HG02885 (cell line): ENCODE results near the gene CLDN18.
A peak's percentile ranks its signal among the peaks of the same experiment; 100 is the strongest.

Experiments used
- ATAC-seq: cut with Tn5 transposase; IDR thresholded peaks from one replicate; pipeline ENCODE4 v1.9.1; 2021; ENCODE audit warnings: mild to moderate bottlenecking; ENCODE audit not compliant: unreplicated experiment, poor library complexity

The CLDN18 gene

DNA sequence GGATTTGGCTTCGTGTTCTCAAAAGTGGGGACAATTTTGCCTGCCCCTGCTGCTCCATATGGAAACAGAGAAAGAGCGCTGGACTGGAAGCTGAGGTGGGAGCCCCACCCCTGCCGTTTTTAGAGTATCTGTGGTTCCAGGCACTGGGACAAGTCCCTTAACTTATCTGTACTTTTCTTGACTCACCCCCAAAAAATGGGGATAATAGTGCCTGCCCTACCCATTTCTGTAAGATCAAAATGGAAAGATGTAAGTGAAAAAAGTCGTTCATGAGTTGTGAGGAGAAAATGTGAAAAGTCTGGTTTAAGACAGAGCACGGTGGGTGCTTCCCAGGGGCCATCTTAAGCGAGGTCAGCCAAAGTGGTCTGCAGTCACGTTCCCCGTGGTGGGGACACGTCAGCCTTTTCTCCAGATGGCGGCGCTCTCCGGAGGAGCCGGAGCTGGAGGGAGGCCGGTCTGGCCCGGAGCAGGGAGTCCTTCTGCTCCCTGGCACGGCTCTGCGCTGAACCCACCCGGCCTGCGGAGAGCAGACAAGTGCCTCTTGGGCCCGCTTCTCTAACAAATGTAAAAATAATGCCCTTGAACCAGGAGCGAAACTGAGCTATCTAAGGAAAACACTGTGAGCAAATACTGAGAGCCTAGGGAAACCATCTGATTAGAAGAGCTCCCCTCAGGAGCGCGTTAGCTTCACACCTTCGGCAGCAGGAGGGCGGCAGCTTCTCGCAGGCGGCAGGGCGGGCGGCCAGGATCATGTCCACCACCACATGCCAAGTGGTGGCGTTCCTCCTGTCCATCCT lies at the start of gene CLDN18:
CLDN18 (plus strand) TSS at position 690 of the 797 bp plus-strand sequence; CDS start at position 751, 61 bp downstream.
- ATAC-seq: no peak

DNA sequence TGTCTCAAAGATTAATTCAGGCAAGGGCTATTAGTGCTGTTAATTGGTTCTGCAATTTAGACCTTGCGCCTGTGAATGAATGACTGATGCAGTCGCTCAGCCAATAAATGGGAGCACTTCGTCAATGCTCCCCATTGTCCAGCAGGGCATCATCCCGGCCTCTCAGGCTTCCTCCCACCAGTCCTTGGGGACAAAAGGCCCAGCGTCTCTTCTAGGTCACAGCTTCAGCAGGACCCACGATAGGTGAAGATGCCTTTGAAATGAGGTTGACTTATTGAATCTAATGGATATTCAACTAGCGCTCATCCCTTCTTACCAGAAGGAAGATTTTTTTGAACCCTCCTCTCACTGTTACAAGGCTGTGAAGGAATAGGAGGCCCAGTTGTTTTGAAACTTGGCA lies 47.7 kb upstream of the CLDN18 start:
- ATAC-seq: no peak

- no peak for ATAC-seq
Observed at GRCh38 chr3:137963463-137963862, 46.5 kb upstream of the CLDN18 start.

DNA sequence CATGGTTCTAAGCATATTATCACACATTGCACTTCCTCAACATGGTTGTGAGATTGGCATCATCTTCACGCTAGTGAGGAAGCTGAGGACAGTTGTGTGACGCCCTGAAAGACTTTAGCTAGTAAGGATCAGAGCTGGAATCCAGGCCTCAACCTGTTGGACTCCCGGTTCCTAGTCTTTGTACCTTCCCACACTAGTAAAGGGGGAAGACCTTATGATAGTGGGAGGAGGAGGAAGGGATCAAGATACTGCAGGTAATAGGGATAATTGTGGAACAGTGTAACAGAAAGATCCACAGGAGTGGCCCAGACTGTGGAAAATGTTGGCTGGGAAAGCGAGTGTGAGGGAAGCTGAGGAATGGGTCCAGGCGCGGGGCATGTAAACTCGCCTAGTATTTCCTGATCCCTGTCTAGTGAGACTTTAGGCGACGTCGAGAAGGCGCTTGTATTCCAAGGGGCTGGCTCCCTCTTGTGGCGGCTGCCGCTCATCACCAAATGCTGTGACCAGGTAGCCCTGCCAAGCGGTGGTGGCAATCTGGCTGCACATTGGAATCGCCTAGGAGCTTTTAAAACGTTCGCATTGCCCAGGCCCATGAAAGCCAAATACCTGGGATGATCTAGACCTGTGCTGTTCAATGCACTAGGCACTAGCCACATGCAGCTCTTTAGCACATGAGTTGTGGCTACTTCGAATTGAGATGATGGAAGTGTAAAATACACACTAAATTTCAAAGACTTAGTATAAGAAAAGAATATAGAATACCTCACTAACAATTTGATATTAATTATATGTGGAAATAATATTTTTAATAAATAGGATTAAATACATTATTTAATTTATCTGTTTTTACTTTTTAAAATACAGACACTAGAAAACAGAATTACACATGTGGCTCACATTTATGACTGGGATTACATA lies 38.8 kb upstream of the CLDN18 start:
- peak; percentile 95 for ATAC-seq

DNA sequence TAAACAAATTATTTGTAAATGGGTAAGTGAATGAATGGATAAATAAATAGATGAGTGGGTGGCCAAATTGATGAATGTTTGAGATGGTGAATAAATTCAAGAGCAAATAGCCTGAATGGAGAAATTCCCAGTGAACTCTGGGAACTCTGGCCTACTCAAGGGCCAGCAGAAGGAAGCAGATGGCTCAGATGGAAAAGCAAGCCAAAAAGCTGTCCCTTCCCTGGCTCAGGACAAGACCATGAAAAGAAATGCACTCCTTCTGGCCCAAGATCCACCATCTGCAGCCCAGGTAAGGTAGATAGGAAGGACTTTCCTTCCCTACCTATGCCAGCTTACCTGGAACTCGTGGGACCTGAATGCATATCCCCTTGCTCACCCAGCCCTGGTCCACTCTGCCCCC lies 37.6 kb upstream of the CLDN18 start:
- ATAC-seq: no peak

GRCh38 chr3:137978328-137978727 lies 31.6 kb upstream of the CLDN18 start:
- no peak for ATAC-seq

DNA sequence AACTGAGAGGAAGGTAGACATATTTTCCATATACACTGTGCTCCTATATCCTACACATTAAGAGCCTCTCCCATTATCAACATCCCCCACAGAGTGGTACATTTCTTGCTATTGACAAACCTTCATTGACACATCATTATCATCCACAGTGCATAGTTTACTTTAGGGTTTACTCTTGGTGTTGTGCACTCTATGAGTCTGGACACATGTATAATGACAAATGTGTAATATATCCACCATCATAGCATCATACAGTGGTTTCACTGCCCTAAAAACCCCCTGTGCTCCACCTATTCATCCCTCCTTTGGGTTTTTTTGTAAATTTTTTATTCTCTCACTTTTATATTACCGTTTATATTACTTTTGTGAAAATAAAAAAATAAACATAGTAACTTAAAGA lies 22.2 kb upstream of the CLDN18 start:
- ATAC-seq: peak; percentile 22

DNA sequence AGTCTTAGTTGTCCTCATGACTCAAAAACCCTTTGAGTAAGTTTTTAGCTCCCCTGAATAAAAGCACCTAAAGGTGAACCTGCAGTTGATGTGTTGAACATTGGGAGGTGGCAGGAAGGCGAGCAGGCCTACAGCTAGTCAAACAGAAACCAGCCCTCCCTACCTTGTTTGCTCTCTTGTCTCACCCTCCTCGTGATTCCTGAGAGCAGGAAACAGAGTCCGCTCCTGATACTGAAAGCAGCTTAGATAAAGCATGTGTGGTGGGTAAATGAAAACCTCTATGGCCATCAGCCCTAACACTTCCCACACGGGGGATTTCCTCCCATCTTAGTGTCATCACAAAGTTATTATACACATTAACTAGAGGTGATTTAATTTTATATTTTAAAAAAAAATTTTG lies 21.8 kb upstream of the CLDN18 start:
- peak; percentile 78 for ATAC-seq

- peak; percentile 62 for ATAC-seq
Observed at GRCh38 chr3:137988982-137989381, 21.0 kb upstream of the CLDN18 start.

DNA sequence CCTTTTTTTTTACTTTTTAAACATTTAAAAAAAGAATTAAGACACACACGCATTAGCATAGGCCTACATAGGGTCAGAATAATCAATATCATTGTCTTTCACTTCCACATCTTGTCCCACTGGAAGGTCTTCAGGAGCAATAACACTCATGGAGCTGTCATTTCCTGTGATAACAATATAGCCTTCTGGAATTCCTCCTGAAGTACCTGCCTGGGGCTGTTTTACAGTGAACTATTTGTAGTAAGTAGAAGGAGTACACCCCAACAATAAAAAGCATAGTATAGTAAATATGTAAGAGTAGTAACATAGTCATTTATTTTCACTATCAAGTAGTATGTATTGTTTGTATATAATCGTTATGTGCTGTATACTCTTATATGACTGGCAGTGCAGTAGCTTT lies 19.5 kb upstream of the CLDN18 start:
- ATAC-seq: no peak

- no peak for ATAC-seq
Observed at GRCh38 chr3:137992592-137992991, 17.4 kb upstream of the CLDN18 start.

DNA sequence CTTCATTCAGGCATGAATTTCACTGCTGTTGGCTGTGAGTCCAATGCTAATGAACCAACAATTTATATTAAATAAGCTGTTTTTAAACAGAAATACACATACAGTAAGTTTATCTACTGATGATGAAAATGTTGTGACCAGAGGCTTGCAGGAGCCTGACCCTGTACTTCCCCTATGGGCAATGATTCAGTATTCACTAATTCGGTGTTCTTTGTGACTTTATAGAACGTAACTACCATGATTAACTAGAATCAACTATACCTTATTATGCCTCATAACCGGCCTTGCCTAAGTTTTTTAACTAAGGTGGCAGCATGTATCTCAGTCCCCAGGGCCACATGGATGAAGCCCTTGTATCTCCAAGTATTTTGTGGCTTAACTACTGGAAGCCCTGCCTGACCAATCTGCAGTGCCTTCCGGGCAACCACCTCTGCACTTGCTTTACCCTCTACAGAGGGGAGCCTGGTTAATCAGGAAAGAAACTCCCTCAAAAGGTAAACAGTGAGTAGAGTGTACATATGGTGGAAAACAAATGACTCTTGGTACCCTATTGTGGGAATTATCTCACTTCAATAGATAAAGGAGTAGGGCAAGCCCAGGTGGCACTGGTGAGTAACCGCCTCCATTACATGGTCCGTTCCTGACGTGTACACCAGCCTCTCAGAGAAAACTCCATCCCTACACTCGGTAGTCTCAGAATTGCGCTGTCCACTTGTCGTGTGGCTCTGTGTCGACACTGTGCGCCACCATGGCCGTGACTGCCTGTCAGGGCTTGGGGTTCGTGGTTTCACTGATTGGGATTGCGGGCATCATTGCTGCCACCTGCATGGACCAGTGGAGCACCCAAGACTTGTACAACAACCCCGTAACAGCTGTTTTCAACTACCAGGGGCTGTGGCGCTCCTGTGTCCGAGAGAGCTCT lies 11.6 kb upstream of the CLDN18 start:
- ATAC-seq: no peak

DNA sequence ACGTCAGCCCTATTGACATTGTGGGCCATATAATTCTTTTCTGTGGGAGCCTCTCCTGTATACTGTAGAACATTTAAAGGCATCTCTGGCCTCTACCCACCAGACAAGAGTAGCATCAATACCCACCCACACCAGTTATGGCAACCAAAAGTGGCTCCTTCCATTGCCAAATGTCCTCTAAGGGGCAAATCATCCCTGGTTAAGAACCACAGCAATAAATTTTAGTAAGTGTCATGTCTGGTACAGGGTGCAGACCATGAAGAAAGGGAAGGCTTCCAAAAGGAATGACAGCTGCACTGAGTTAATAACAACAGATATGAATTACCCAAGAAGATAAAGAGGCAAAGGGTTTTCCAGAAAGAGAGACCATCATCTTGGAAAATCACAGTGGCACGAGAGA lies 6.9 kb upstream of the CLDN18 start:
- no peak for ATAC-seq

DNA sequence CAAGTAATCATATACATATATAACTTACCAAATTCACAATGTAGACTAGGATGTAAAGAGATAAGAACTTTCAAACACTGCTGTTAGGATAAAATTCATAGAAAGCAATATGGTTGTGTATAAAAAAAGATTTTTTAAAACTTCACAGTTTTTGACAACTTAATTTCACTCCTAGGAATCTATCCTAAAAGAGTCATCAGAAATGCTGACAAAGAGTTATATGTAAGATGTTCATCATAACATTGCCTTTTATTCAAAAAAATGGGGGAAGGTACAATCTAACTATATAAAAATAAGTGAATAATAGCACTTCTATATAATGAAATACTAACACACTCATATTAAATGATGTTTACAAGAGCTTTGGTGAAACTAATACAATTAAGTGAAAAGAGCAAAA lies 4.3 kb upstream of the CLDN18 start:
- ATAC-seq: no peak

DNA sequence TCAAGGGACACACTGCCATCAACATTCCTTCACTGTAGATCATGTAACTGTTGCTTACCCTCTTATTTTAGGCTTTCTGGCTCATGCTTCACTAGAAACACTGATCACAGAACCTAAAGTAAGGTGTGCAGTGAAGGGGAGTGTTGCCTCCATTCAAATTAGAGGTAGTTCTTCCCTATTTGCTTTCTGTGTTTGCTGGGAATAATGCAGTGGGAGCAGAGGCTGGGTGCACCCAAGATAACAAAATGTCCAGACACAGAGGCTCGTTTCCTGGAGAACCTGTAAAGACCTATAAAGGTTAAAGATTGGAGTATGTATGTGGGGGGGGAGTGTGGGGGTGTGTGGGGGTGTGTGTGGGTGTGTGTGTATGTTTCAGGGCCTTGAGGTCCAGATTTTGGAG lies 2.1 kb upstream of the CLDN18 start:
- no peak for ATAC-seq

GRCh38 chr3:138010273-138010590 lies 267 bp downstream of the CLDN18 start:
- ATAC-seq: no peak

DNA sequence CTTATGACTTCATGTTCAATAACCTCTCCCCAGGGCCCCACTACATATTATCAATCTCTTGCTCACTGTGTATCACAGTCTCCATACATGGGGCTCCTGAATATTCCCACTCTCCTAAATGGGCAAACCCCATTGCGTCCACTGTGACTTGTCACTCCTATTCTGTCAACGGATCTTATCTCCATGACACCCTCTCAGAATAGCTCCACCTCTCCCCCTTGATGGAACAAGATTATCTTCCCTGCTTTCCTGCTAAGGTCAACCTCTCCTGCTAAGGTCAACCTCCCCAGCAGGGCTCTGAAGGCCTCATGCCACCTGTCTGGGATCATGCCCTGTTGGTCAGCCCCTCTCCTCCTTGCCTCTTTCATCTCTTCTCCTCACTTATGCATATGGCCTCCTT lies 1.8 kb downstream of the CLDN18 start:
- no peak for ATAC-seq

GRCh38 chr3:138012526-138012925 lies 2.6 kb downstream of the CLDN18 start:
- no peak for ATAC-seq

DNA sequence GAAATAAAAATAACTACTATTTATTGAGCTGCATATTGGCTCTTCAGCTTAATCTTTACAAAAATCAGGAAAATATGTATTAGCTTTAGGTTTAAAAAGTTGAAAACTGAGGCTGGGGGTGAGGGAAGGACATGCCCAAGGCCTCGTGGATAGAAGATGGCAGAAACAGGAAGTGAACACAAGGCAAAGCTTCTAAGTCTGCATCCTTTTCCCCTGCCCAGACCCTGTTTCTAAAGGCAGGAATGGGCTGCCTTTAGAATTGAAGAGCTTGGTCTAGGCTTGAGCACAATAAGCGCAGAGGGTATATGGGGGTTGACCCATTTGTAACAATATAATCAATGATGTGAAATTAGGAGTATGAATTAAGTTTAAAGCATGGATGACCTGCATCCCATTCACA lies 6.1 kb downstream of the CLDN18 start:
- no peak for ATAC-seq

- no peak for ATAC-seq
Observed at GRCh38 chr3:138019281-138020069, 9.5 kb downstream of the CLDN18 start.
